Activated effector memory CD4-positive, alpha-beta T cell treated with anti-CD3 and anti-CD28 coated beads, Interleukin-2, amount 50 U/mL, for 16 hours (primary cell): ENCODE data around the gene TGFB2.

Source experiments
- DNase-seq: peaks from one replicate; pipeline ENCODE4 v3.0.0-alpha.2; 2020

The TGFB2 gene

GRCh38 chr1:218467101-218468072, 122.3 kb downstream of the TGFB2 start:
- no peak for DNase-seq

DNA sequence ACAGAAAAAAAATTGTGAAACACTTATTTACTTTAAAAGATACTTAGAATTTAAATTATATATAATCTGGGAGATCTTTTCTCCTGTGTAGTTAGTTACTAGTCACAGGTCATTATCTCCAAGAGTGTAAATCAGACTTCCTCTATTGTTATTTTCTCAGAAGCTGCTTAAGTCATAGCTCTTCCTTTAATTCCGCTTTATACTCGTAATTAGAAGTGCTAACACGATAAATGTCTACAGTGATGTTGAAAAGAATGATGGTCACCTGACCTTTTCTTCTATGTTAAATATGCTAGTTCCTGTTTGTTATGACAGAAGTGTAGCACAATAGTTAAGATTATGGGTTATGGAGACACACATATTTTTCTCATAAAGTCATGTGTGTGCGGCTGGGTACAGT, 123.6 kb downstream of the TGFB2 start:
- DNase-seq, result no peak

GRCh38 chr1:218472885-218473284, 127.7 kb downstream of the TGFB2 start:
- DNase-seq, result no peak

GRCh38 chr1:218473522-218473921, 128.4 kb downstream of the TGFB2 start:
- DNase-seq, result no peak

GRCh38 chr1:218474128-218474527, 129.0 kb downstream of the TGFB2 start:
- no peak for DNase-seq

DNA sequence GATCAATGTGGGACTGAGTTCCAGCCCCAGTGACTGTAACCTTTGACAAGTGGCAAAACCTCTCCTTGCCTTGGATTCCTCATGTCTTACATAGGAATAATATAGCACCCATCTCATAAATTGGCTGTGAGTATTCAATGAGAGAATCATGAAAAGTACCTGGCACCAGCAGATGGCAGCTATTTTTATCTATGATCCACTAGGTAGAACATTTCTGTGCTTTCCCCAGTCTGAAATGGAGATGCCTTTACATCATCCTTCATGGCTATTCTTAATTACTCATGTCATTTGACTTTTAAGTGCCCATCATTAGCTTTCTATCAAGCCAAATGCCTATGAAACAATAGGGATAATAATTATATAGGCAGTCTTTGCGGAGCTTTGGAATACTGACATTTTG, 130.1 kb downstream of the TGFB2 start:
- no peak for DNase-seq

DNA sequence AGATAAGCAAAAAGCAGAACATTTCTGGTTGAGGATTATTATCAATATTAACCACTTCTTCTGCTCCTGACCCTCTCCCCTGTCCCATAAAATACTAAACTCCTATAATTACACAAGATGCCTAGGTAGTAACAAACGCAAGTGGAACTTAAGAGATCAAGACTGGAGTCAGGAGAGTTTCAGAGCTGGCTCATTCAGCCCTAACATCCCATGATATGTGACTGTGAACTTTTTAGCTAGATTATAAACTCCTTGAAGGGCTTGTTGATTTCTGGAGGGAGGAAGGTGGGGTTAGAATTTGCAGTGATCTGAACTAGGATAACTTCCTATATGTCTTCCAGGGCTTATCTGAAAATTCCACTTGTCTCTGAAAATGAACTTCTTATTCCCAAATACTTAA, 130.6 kb downstream of the TGFB2 start:
- no peak for DNase-seq

DNA sequence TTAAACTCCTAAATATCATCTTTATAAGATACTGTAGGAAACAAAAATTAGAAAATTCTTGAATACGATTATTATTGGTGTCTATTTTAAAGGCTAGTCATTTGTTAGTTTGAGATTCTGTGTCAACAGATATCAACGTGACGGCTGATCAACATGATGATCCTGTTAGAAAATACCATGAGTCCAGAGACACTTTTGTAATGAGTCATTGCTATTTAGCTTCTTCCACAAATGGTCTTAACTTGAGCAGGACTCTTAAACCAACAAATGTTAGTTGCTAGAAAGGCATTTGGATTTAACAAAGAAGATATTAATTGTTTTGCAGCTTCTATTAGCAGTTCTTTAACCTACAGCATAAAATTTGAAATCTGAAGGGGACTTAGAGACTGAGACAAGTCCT, 131.2 kb downstream of the TGFB2 start:
- no peak for DNase-seq

DNA sequence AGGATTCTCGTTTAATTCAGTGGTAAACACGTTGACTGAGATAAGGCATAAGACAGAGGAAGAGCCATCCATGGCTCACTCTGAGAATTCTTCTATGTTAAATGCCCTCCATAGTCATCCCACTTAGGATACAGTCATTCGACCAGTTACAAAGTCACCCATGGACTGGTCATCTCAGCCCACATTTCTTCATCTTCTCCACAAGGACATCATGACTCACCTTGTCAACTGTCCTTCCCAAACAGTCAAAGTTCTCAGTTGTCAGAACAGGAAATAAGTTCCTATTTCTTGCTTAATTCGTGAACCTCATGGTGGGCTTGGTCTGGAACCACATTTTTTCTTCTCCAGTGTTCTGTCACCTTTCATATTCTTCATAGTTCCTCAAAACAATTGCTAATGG, 133.2 kb downstream of the TGFB2 start:
- no peak for DNase-seq

- no peak for DNase-seq
These were observed 134.4 kb downstream of the TGFB2 start for GRCh38 chr1:218479436-218480115.

GRCh38 chr1:218480137-218480536, 135.0 kb downstream of the TGFB2 start:
- no peak for DNase-seq

GRCh38 chr1:218480588-218481099, 135.5 kb downstream of the TGFB2 start:
- no peak for DNase-seq

- DNase-seq, result no peak
These were observed 136.1 kb downstream of the TGFB2 start for GRCh38 chr1:218481116-218481775.

DNA sequence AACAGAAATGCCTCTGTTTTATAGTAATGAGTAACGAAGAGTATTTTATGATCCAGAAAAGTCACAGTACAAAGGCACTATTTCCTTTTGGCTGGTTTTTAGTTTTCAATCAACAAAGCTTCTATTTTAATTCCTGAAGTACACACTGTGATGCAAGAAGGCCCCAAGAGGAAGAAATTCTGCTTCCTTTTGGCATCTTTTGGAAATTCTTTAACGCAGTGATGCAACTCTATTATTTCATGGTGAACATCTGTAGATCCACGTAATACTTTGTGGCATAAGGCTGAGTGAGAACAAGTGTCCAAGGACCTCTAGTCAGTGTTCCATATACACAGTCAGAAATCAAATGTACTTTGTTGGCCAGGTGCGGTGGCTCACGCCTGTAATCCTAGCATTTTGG, 137.5 kb downstream of the TGFB2 start:
- no peak for DNase-seq

GRCh38 chr1:218485241-218485928, 140.2 kb downstream of the TGFB2 start:
- DNase-seq, result no peak

- DNase-seq, result no peak
These were observed 143.4 kb downstream of the TGFB2 start for GRCh38 chr1:218488531-218488930.

DNA sequence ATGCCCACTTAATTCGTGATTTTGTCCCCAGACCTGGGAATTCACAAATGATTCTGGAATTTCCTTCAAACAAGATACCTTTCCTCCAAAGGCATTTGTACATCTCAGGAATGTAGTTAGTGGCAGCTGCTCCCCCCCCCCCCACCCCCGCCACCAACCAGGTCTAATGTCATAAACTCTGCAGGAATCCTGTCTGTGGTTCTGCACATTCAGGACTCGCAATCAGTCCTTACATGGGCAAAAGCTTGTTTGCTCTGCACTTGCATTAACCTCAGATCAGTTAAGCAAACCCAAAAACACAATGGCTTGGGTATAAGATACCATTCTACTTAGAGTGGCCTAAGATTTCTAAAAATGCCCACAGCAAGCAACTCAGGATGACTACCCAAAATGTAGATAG, 143.8 kb downstream of the TGFB2 start:
- DNase-seq, result no peak

- no peak for DNase-seq
These were observed 145.3 kb downstream of the TGFB2 start for GRCh38 chr1:218490406-218490922.

- DNase-seq, result no peak
These were observed 147.7 kb downstream of the TGFB2 start for GRCh38 chr1:218492874-218493273.

- DNase-seq, result no peak
These were observed 148.8 kb downstream of the TGFB2 start for GRCh38 chr1:218493986-218494385.
